ENCODE data around the gene STAC2. TPM values are rescaled to one million over a fixed set of nuclear protein-coding genes. Genes with fewer than 3 reads are reported as not detected.

STAC2 gene
- total and polyA plus RNA-seq, 9 of the 15 experiments (the other 6 are each of a cell fraction or from before 2014, with no cell fraction given), result not detected

- DNase-seq (ENCODE audit: extremely low read depth in 1 of 4, low spot score in 3 of 4), result no peak
- no peak overlapping the region for H3K27ac ChIP-seq (ENCODE audit: extremely low read depth, low read depth, low read length)
Measured at GRCh38 chr17:39208136-39208535, 17.6 kb downstream of the STAC2 start.

DNA sequence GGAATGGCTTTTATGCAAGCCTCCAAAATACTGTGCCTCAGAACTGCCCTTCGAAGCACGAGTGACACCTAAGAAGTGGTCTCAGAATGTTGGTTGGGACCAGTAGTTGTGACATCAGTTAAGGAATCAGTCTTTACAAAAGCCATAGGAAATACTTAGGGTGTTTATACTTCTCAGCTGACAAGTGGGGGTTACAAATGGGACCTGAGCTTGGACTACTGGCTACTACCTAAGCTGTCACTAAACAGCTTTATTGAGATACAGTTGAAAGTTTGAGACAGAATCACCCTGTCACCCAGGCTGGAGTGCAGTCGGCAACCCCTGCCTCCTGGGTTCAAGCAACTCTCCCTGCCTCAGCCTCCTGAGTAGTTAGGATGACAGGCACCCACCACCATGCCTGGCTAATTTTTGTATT lies 20.6 kb downstream of the STAC2 start:
- Histone ChIP-seq H3K79me2 (ENCODE audit: control insufficient read depth, insufficient read depth, low read length) (peaks cover 29% of the 10 kb centered on the region), H3K4me3 (no peak overlapping the region), H3K36me3 (ENCODE audit: control insufficient read depth, insufficient read depth, low read length) (peaks cover 46% of the 10 kb centered on the region), H3K4me2 (ENCODE audit: insufficient read depth, low read length) (no peak overlapping the region), H4K20me1 (replicated peaks; ENCODE audit: control insufficient read depth, insufficient read depth, low read length) (peaks cover 12% of the 10 kb centered on the region), H3K9me3 (replicated peaks; ENCODE audit: control insufficient read depth, insufficient read depth, low read depth, low read length) (no peaks in the 10 kb centered on the region), H2AFZ (ENCODE audit: low read depth, low read length) (no peak overlapping the region), H3K27ac (ENCODE audit: extremely low read depth, low read depth, low read length) (no peak overlapping the region), H3K4me1 (replicated peaks in 1 of 2; ENCODE audit: control insufficient read depth in 2 of 2, insufficient read depth in 2 of 2, low read length in 2 of 2) (peaks cover 13 to 29% of the 10 kb centered on the region in 2 experiments; a peak in 4 of 5 replicates), H3K27me3 (ENCODE audit: control insufficient read depth in 2 of 2, insufficient read depth in 2 of 2, low read length in 2 of 2) (peaks cover 0 to 4% of the 10 kb centered on the region in 2 experiments; a peak in 1 of 5 replicates), H3K9ac (ENCODE audit: insufficient read depth in 1 of 2, low read depth in 2 of 2, low read length in 2 of 2) (no peak overlapping the region), H3K9me1 (ENCODE audit: control insufficient read depth, insufficient read depth, low read length) (peaks cover 4% of the 10 kb centered on the region)
- no TSS peak for BruUV-seq (replicated peaks)
- in situ Hi-C loops (cut with MboI) (no loop called here), intact Hi-C loops (cut with micrococcal nuclease) (loop anchor here (5.0 kb wide), 3 partner anchors 147 to 412 kb away; no protein-coding TSS in a partner anchor)
- 72% methylated on average over 3 of the region's 3 CpGs for WGBS (ENCODE audit: insufficient coverage, low coverage, missing lambda C conversion rate)
- FAIRE-seq (peak; percentile 46), ATAC-seq (peak; percentile 7), DNase-seq (ENCODE audit: extremely low read depth in 1 of 4, low spot score in 3 of 4) (peak in 2 of 4 experiments; percentile 19 to 31)
- CTCF ChIA-PET (ENCODE audit: low intra/inter-chr PET ratio), result no interaction called here
- POLR2A ChIA-PET, result interaction anchor here (0.6 to 1.7 kb wide), 5 partner anchors 8 to 25 kb away, joined by 3 to 4 read pairs (median 3); partner anchors contain the start of gene CACNB1
- TF ChIP-seq, protein P1, sequence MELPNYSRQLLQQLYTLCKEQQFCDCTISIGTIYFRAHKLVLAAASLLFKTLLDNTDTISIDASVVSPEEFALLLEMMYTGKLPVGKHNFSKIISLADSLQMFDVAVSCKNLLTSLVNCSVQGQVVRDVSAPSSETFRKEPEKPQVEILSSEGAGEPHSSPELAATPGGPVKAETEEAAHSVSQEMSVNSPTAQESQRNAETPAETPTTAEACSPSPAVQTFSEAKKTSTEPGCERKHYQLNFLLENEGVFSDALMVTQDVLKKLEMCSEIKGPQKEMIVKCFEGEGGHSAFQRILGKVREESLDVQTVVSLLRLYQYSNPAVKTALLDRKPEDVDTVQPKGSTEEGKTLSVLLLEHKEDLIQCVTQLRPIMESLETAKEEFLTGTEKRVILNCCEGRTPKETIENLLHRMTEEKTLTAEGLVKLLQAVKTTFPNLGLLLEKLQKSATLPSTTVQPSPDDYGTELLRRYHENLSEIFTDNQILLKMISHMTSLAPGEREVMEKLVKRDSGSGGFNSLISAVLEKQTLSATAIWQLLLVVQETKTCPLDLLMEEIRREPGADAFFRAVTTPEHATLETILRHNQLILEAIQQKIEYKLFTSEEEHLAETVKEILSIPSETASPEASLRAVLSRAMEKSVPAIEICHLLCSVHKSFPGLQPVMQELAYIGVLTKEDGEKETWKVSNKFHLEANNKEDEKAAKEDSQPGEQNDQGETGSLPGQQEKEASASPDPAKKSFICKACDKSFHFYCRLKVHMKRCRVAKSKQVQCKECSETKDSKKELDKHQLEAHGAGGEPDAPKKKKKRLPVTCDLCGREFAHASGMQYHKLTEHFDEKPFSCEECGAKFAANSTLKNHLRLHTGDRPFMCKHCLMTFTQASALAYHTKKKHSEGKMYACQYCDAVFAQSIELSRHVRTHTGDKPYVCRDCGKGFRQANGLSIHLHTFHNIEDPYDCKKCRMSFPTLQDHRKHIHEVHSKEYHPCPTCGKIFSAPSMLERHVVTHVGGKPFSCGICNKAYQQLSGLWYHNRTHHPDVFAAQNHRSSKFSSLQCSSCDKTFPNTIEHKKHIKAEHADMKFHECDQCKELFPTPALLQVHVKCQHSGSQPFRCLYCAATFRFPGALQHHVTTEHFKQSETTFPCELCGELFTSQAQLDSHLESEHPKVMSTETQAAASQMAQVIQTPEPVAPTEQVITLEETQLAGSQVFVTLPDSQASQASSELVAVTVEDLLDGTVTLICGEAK (IDR thresholded peaks at IDR 0.05), result 0 out of 2 replicates have a peak, but pooled peaks have one; percentile 28
- TF ChIP-seq, protein P1 (CRISPR knock-in tag; IDR thresholded peaks at IDR 0.05), result no peak
- peak; percentile 84 for TF ChIP-seq POLR2A (conservative IDR thresholded peaks at IDR 0.05)
- TF ChIP-seq GATA2 (CRISPR knock-in tag; IDR thresholded peaks at IDR 0.05), result no peak
- TF ChIP-seq SUPT5H (IDR thresholded peaks at IDR 0.05), result peak; percentile 70

More at GRCh38 chr17:39208136-39208535, 17.6 kb downstream of the STAC2 start:
- POLR2A ChIA-PET, result interaction anchor here (2.1 kb wide), 1 partner anchor 9 kb away, joined by 16 read pairs; the partner anchor contains the start of gene RPL19
- ATAC-seq (no peak), FAIRE-seq (no peak)
- no peak overlapping the region for H3K4me3 ChIP-seq
- peaks cover 21% of the 10 kb centered on the region for H3K36me3 ChIP-seq (ENCODE audit: control insufficient read depth, insufficient read depth, low read length)
- H3K4me1 ChIP-seq (replicated peaks in 1 of 2; ENCODE audit: control insufficient read depth in 2 of 2, insufficient read depth in 2 of 2, low read length in 2 of 2), result peaks cover 0 to 32% of the 10 kb centered on the region in 2 experiments; a peak in 3 of 5 replicates
- in situ Hi-C loops (cut with MboI), result no loop called here
- peak overlapping the region in 1 of 2 experiments; percentile 71; a peak in 1 of 4 replicates for H3K9ac ChIP-seq (ENCODE audit: insufficient read depth in 1 of 2, low read depth in 2 of 2, low read length in 2 of 2)
- no TSS peak for BruUV-seq (replicated peaks)
- H4K20me1 ChIP-seq (replicated peaks; ENCODE audit: control insufficient read depth, insufficient read depth, low read length), result no peaks in the 10 kb centered on the region; the same call in 1 of the 2 replicates
- intact Hi-C loops (cut with micrococcal nuclease), result loop anchor here (5.0 kb wide), 3 partner anchors 144 to 409 kb away; no protein-coding TSS in a partner anchor
- no peaks in the 10 kb centered on the region for H3K9me3 ChIP-seq (replicated peaks; ENCODE audit: control insufficient read depth, insufficient read depth, low read depth, low read length)
- H3K79me2 ChIP-seq (ENCODE audit: control insufficient read depth, insufficient read depth, low read length), result no peaks in the 10 kb centered on the region
- CTCF ChIA-PET (ENCODE audit: low intra/inter-chr PET ratio), result interaction anchor here (0.6 to 2.5 kb wide), 5 partner anchors 24 to 415 kb away, joined by 3 to 23 read pairs (median 6); no protein-coding TSS in a partner anchor
- H3K4me2 ChIP-seq (ENCODE audit: insufficient read depth, low read length), result no peak overlapping the region
- no peak overlapping the region for H2AFZ ChIP-seq (ENCODE audit: low read depth, low read length)
- H3K27me3 ChIP-seq (ENCODE audit: control insufficient read depth in 2 of 2, insufficient read depth in 2 of 2, low read length in 2 of 2), result peaks cover 0 to 27% of the 10 kb centered on the region in 2 experiments; a peak in 2 of 5 replicates
- peaks cover 4% of the 10 kb centered on the region for H3K9me1 ChIP-seq (ENCODE audit: control insufficient read depth, insufficient read depth, low read length)
- 25% methylated on average over 7 of the region's 7 CpGs for WGBS (ENCODE audit: insufficient coverage, low coverage, missing lambda C conversion rate)
- TF ChIP-seq ZNF77 (CRISPR knock-in tag; IDR thresholded peaks at IDR 0.05) (no peak), PCBP1 (IDR thresholded peaks at IDR 0.05; ENCODE audit: low read depth, low read length, poor library complexity, severe bottlenecking) (no peak), ZKSCAN8 (CRISPR knock-in tag; IDR thresholded peaks at IDR 0.05) (no peak)

Data from K562 (cell line).